ENCODE results near the gene CCR9. TPM values are rescaled to one million over a fixed set of nuclear protein-coding genes. Genes with fewer than 3 reads are reported as not detected.

The CCR9 gene
- polyA plus RNA-seq, 3 donors, result not detected

- Mint-ChIP-seq H3K9me3 (no peaks in the 10 kb centered on the region), H3K27me3 (ENCODE audit: low read depth in 3 of 3) (peaks cover 0 to 4% (median 2%) of the 10 kb centered on the region in 3 donors), H3K4me3 (no peak overlapping the region), H3K27ac (peak overlapping the region in 1 of 7 donors; percentile 27), H3K36me3 (peaks cover 82 to 87% of the 10 kb centered on the region in 2 donors), H3K4me1 (no peaks in the 10 kb centered on the region)
- peaks cover 63 to 96% of the 10 kb centered on the region in 2 donors for H3K36me3 ChIP-seq (replicated peaks in 1 of 2; ENCODE audit: control insufficient read depth in 1 of 2, insufficient read depth in 2 of 2, low read length in 2 of 2)
- H2AFZ ChIP-seq (ENCODE audit: insufficient read depth, low read depth, low read length, poor library complexity, severe bottlenecking), result no peak overlapping the region
- no peaks in the 10 kb centered on the region for H3K27me3 ChIP-seq (ENCODE audit: control insufficient read depth in 2 of 2, insufficient read depth in 2 of 2, low read length in 2 of 2)
- H3K9ac ChIP-seq (ENCODE audit: insufficient read depth, low read length, poor library complexity, severe bottlenecking), result no peak overlapping the region
- no peak overlapping the region for H3K4me3 ChIP-seq (replicated peaks in 1 of 3; ENCODE audit: low read depth in 2 of 3, low read length in 3 of 3)
- no peaks in the 10 kb centered on the region for H3K9me3 ChIP-seq (replicated peaks in 1 of 2; ENCODE audit: control insufficient read depth in 1 of 2, insufficient read depth in 1 of 2, low read length in 2 of 2)
- H3K4me2 ChIP-seq (replicated peaks; ENCODE audit: extremely low read depth, low read length, poor library complexity, severe bottlenecking), result no peak overlapping the region
- intact Hi-C loops (cut with micrococcal nuclease), result no loop called here
- 60% methylated on average over 3 of the region's 3 CpGs for WGBS (ENCODE audit: insufficient coverage)
- H3K4me1 ChIP-seq (ENCODE audit: control insufficient read depth in 1 of 2, insufficient read depth in 2 of 2, low read length in 2 of 2), result no peaks in the 10 kb centered on the region
- no peaks in the 10 kb centered on the region for H4K20me1 ChIP-seq (ENCODE audit: insufficient read depth, low read length)
- H3K79me2 ChIP-seq (ENCODE audit: insufficient read depth, low read length), result no peaks in the 10 kb centered on the region
- TF ChIP-seq, protein P1, sequence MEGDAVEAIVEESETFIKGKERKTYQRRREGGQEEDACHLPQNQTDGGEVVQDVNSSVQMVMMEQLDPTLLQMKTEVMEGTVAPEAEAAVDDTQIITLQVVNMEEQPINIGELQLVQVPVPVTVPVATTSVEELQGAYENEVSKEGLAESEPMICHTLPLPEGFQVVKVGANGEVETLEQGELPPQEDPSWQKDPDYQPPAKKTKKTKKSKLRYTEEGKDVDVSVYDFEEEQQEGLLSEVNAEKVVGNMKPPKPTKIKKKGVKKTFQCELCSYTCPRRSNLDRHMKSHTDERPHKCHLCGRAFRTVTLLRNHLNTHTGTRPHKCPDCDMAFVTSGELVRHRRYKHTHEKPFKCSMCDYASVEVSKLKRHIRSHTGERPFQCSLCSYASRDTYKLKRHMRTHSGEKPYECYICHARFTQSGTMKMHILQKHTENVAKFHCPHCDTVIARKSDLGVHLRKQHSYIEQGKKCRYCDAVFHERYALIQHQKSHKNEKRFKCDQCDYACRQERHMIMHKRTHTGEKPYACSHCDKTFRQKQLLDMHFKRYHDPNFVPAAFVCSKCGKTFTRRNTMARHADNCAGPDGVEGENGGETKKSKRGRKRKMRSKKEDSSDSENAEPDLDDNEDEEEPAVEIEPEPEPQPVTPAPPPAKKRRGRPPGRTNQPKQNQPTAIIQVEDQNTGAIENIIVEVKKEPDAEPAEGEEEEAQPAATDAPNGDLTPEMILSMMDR (IDR thresholded peaks at IDR 0.05), result no peak
- no peak for DNase-seq
- H3K27ac ChIP-seq (ENCODE audit: low read depth in 1 of 2, low read length in 2 of 2), result no peak overlapping the region
Observed at GRCh38 chr3:45946875-45947274, 60.5 kb downstream of the CCR9 start.

- peaks cover 0 to 4% (median 2%) of the 10 kb centered on the region in 3 donors for H3K27me3 Mint-ChIP-seq (ENCODE audit: low read depth in 3 of 3)
- Histone ChIP-seq H3K9ac (ENCODE audit: insufficient read depth, low read length, poor library complexity, severe bottlenecking) (no peak overlapping the region), H3K36me3 (replicated peaks in 1 of 2; ENCODE audit: control insufficient read depth in 1 of 2, insufficient read depth in 2 of 2, low read length in 2 of 2) (peaks cover 68 to 96% of the 10 kb centered on the region in 2 donors), H3K79me2 (ENCODE audit: insufficient read depth, low read length) (no peaks in the 10 kb centered on the region), H3K4me2 (replicated peaks; ENCODE audit: extremely low read depth, low read length, poor library complexity, severe bottlenecking) (no peak overlapping the region), H3K27me3 (ENCODE audit: control insufficient read depth in 2 of 2, insufficient read depth in 2 of 2, low read length in 2 of 2) (no peaks in the 10 kb centered on the region), H3K9me3 (replicated peaks in 1 of 2; ENCODE audit: control insufficient read depth in 1 of 2, insufficient read depth in 1 of 2, low read length in 2 of 2) (no peaks in the 10 kb centered on the region), H3K4me1 (ENCODE audit: control insufficient read depth in 1 of 2, insufficient read depth in 2 of 2, low read length in 2 of 2) (no peaks in the 10 kb centered on the region), H4K20me1 (ENCODE audit: insufficient read depth, low read length) (no peaks in the 10 kb centered on the region), H3K4me3 (replicated peaks in 1 of 3; ENCODE audit: low read depth in 2 of 3, low read length in 3 of 3) (no peak overlapping the region), H2AFZ (ENCODE audit: insufficient read depth, low read depth, low read length, poor library complexity, severe bottlenecking) (no peak overlapping the region), H3K27ac (ENCODE audit: low read depth in 1 of 2, low read length in 2 of 2) (no peak overlapping the region)
- H3K36me3 Mint-ChIP-seq, result peaks cover 85 to 90% of the 10 kb centered on the region in 2 donors
- H3K4me3 Mint-ChIP-seq, result no peak overlapping the region
- intact Hi-C loops (cut with micrococcal nuclease), result no loop called here
- 90% methylated on average over 2 of the region's 3 CpGs for WGBS (ENCODE audit: insufficient coverage)
- no peaks in the 10 kb centered on the region for H3K4me1 Mint-ChIP-seq
- no peaks in the 10 kb centered on the region for H3K9me3 Mint-ChIP-seq
- no peak for DNase-seq
- H3K27ac Mint-ChIP-seq, result peak overlapping the region in 2 of 7 donors; percentile 14 to 56
- TF ChIP-seq, protein P1 (IDR thresholded peaks at IDR 0.05), result no peak
Observed at GRCh38 chr3:45947361-45947760, 61.0 kb downstream of the CCR9 start.

All from CD14-positive monocyte (primary cell).